GM12892 (cell line): ENCODE results near the gene CPEB3.

Source experiments
- POLR2A ChIP-seq: IDR thresholded peaks from 2 replicates; pipeline ENCODE4 v1.6.1; 2011; ENCODE audit warnings: low read depth, low read length, control low read depth
- POLR2AphosphoS5 ChIP-seq: IDR thresholded peaks from 2 replicates; pipeline ENCODE4 v1.6.1; 2011; ENCODE audit warnings: low read depth, low read length, control low read depth
- TAF1 ChIP-seq: IDR thresholded peaks from 2 replicates; pipeline ENCODE4 v1.6.1; 2011; ENCODE audit warnings: low read depth, mild to moderate bottlenecking, control low read depth, low read length, borderline replicate concordance

GRCh38 chr10:92327445-92328433 lies 36.9 kb upstream of the CPEB3 start:
- TF ChIP-seq TAF1 (no peak), POLR2A (no peak), POLR2AphosphoS5 (no peak)
